K562 (cell line): ENCODE results near the gene SMG6. TPM values are rescaled to one million over a fixed set of nuclear protein-coding genes. Genes with fewer than 3 reads are reported as not detected.
A peak's percentile ranks its signal among the peaks of the same experiment; 100 is the strongest.

Experiments used
- ATAC-seq: fragments of 200-7000 bp; cut with Tn5 transposase; 3 replicates; pipeline ENCODE4 v1.9.1; 2020; ENCODE audit warnings: moderate library complexity
- BruUV-seq: library from RNA; stranded (reverse); fragments of 400-500 nt; replicated peaks from 2 replicates; lab custom pipeline; 2021; lab: Mats Ljungman, UMichigan
- CTCF ChIA-PET: fragments of 300-600 bp; formaldehyde crosslinking; extraction: SDS; loops from one replicate; lab custom pipeline; 2021; ENCODE audit warnings: low intra/inter-chr PET ratio; lab: Yijun Ruan, JAX
- POLR2A ChIA-PET: fragments of 300-600, 350-650 bp; sonication (Branson Sonifier 250); formaldehyde crosslinking; extraction: SDS; loops from one replicate; lab custom pipeline; 2021; ENCODE audit warnings: antibody characterized with exemption, inconsistent platforms; lab: Yijun Ruan, JAX
- DNase-seq, 4 experiments: peaks; one replicate each; pipeline versions ENCODE4 v3.0.0 to v3.0.0-alpha.2; 2011 to 2018; ENCODE audit warnings: low spot score in 3 of 4, mixed read lengths in 3 of 4; ENCODE audit errors: extremely low read depth in 1 of 4
- FAIRE-seq: peaks from 2 replicates; lab custom pipeline; 2011; peaks lifted over from hg19 to GRCh38; lab: Jason Lieb, UNC
- H2AFZ ChIP-seq: 2 replicates; pipeline ENCODE4 v1.6.0; 2011; ENCODE audit warnings: low read depth, low read length, control low read depth, inconsistent platforms
- H3K27ac ChIP-seq: fragments of 200-600 bp; 3 replicates; pipeline ENCODE4 v1.8.0; 2011; ENCODE audit warnings: low read depth, mild to moderate bottlenecking, control low read depth, inconsistent platforms, low read length, moderate library complexity, mixed read lengths; ENCODE audit errors: extremely low read depth
- H3K27me3 ChIP-seq, 2 experiments: fragments of 300-600 bp in 1 of 2; 2 replicates in 1 of 2; 3 replicates in 1 of 2; pipeline versions ENCODE4 v1.6.0 to v1.8.0; 2011; ENCODE audit warnings: inconsistent platforms in 2 of 2, low read length in 2 of 2, mild to moderate bottlenecking in 1 of 2, mixed read lengths in 1 of 2, moderate library complexity in 1 of 2; ENCODE audit not compliant: control insufficient read depth in 2 of 2, insufficient read depth in 2 of 2
- H3K36me3 ChIP-seq: fragments of 300-600 bp; 3 replicates; pipeline ENCODE4 v1.8.0; 2011; ENCODE audit warnings: mild to moderate bottlenecking, low read length, inconsistent platforms; ENCODE audit not compliant: control insufficient read depth, insufficient read depth
- H3K4me1 ChIP-seq, 2 experiments: fragments of 200-600 bp in 1 of 2; replicated peaks in 1 of 2; 2 replicates in 1 of 2; 3 replicates in 1 of 2; pipeline versions ENCODE4 v1.5.1 to v1.8.0; 2011; ENCODE audit warnings: inconsistent platforms in 2 of 2, low read length in 2 of 2, mild to moderate bottlenecking in 1 of 2, mixed read lengths in 1 of 2, moderate library complexity in 1 of 2; ENCODE audit not compliant: control insufficient read depth in 2 of 2, insufficient read depth in 2 of 2
- H3K4me2 ChIP-seq: 2 replicates; pipeline ENCODE4 v1.6.1; 2011; ENCODE audit warnings: low read length, control low read depth, inconsistent platforms, mixed read lengths; ENCODE audit not compliant: insufficient read depth
- H3K4me3 ChIP-seq: fragments of 200-600 bp; sonication (generic), shearing (Covaris generic); 2 replicates; pipeline ENCODE4 v1.5.1; 2016; ENCODE audit warnings: control low read depth, inconsistent platforms
- H3K79me2 ChIP-seq: fragments of 200-600 bp; 3 replicates; pipeline ENCODE4 v1.8.0; 2011; ENCODE audit warnings: low read length, inconsistent platforms; ENCODE audit not compliant: control insufficient read depth, insufficient read depth
- H3K9ac ChIP-seq, 2 experiments: 2 replicates each; pipeline versions ENCODE4 v1.6.0 to v1.6.1; 2011; ENCODE audit warnings: low read depth in 2 of 2, low read length in 2 of 2, control low read depth in 1 of 2, inconsistent platforms in 1 of 2, mild to moderate bottlenecking in 1 of 2, mixed read lengths in 1 of 2; ENCODE audit not compliant: insufficient read depth in 1 of 2
- H3K9me1 ChIP-seq: one replicate; pipeline ENCODE4 v1.6.0; 2011; ENCODE audit warnings: inconsistent platforms, mild to moderate bottlenecking, low read length, moderate library complexity; ENCODE audit not compliant: control insufficient read depth, insufficient read depth
- H3K9me3 ChIP-seq: replicated peaks from 2 replicates; pipeline ENCODE4 v1.5.1; 2011; ENCODE audit warnings: low read depth, low read length, inconsistent platforms; ENCODE audit not compliant: control insufficient read depth, insufficient read depth
- H4K20me1 ChIP-seq: replicated peaks from 2 replicates; pipeline ENCODE4 v1.6.1; 2011; ENCODE audit warnings: low read length, inconsistent platforms, mixed read lengths; ENCODE audit not compliant: control insufficient read depth, insufficient read depth
- ATF7 ChIP-seq: fragments of 450-650 bp; IDR thresholded peaks from 2 replicates; pipeline ENCODE4 v1.7.1; 2014; ENCODE audit warnings: mild to moderate bottlenecking, moderate library complexity
- EGR1 ChIP-seq: fragments of 450-650 bp; conservative IDR thresholded peaks from 2 replicates; pipeline ENCODE4 v1.6.1; 2017; ENCODE audit warnings: mild to moderate bottlenecking
- SMAD4 ChIP-seq: fragments of 250-450 bp; sonication (Bioruptor Pico); conservative IDR thresholded peaks from 2 replicates; pipeline ENCODE4 v1.8.0; 2021; ENCODE audit warnings: inconsistent platforms, mild to moderate bottlenecking, moderate library complexity
- SMC3 ChIP-seq: conservative IDR thresholded peaks from 2 replicates; pipeline ENCODE4 v1.6.1; 2011; ENCODE audit warnings: low read depth, low read length, improper control_type of control experiment; ENCODE audit not compliant: insufficient read depth
- TFAM ChIP-seq: fragments of 250-450 bp; sonication (Bioruptor Pico); conservative IDR thresholded peaks from 2 replicates; pipeline ENCODE4 v1.5.0; 2021; ENCODE audit warnings: mild to moderate bottlenecking, moderate library complexity
- ZBTB12 ChIP-seq: fragments of 250-450 bp; sonication (Bioruptor Pico); IDR thresholded peaks from 2 replicates; pipeline ENCODE4 v1.4.0; 2020
- WGBS: fragments of 100-300 bp; shearing (Covaris generic); methylation state at CpG from one replicate; pipeline ENCODE4 v1.1.6; 2016; ENCODE audit warnings: low coverage, mixed read lengths; ENCODE audit not compliant: insufficient coverage; ENCODE audit errors: missing lambda C conversion rate; 5-methylcytosine and 5-hydroxymethylcytosine counted together
- in situ Hi-C: fragments of 300-500 bp; cut with MboI; formaldehyde crosslinking; loops from 4 replicates; pipeline ENCODE4 v1.15.0; 2018; ENCODE audit warnings: inconsistent platforms, mixed read lengths
- intact Hi-C: fragments of 100-400 bp; cut with micrococcal nuclease; formaldehyde crosslinking; loops from 2 replicates; pipeline ENCODE4 v1.14.2; 2022
- polyA plus RNA-seq, 8 experiments: library from polyadenylated mRNA; depleted of rRNA in 4 of 8; stranded (reverse) in 5 of 8; unstranded in 3 of 8; fragments of >200 nt; fragmentation: Nextera tagmentation in 2 of 8; fragmentation: Illumina TruSeq in 1 of 8; extraction: Ambion mirVana in 2 of 8; extraction: Trizol in 1 of 8; gene quantifications; 2 replicates each; pipeline versions ENCODE4 v1.2.1 to v1.2.3, GENCODE V29; 2011 to 2014; ENCODE audit warnings: inconsistent platforms in 1 of 8, missing spikeins in 1 of 8
- total RNA-seq, 7 experiments: library from RNA; depleted of rRNA in 6 of 7; stranded (reverse); fragments of >200 nt in 6 of 7; fragmentation: Illumina TruSeq in 2 of 7; extraction: Trizol in 2 of 7; gene quantifications; 2 replicates each; pipeline versions ENCODE4 v1.2.1 to v1.2.3, GENCODE V29; 2011 to 2021; ENCODE audit warnings: low replicate concordance in 1 of 7

Gene SMG6
- total and polyA plus RNA-seq, 9 of the 15 experiments (the other 6 are each of a cell fraction or from before 2014, with no cell fraction given), result 0.44 to 13.9 (median 6.0) TPM

GRCh38 chr17:2062571-2063183 is 240.9 kb downstream of the SMG6 start:
- Histone ChIP-seq H3K27me3 (no peaks in the 10 kb centered on the region), H3K9me1 (no peaks in the 10 kb centered on the region), H3K36me3 (peaks cover 16% of the 10 kb centered on the region; the same call in 2 of the 3 replicates), H2AFZ (no peak overlapping the region), H3K27ac (no peak overlapping the region), H3K9ac (peak overlapping the region in 1 of 2 experiments; percentile 71; a peak in 1 of 4 replicates), H3K4me3 (no peak overlapping the region), H3K4me1 (peaks cover 0 to 36% of the 10 kb centered on the region in 2 experiments; a peak in 2 of 5 replicates), H3K9me3 (no peaks in the 10 kb centered on the region), H3K79me2 (no peaks in the 10 kb centered on the region), H3K4me2 (no peak overlapping the region), H4K20me1 (no peaks in the 10 kb centered on the region)
- intact Hi-C loops (no loop called here), in situ Hi-C loops (loop anchor here (10.0 kb wide), 1 partner anchor 182 kb away; no protein-coding TSS in a partner anchor)
- ChIA-PET CTCF (no interaction called here), POLR2A (no interaction called here)
- ATAC-seq (no peak), DNase-seq (peak in 1 of 4 experiments; percentile 18), FAIRE-seq (no peak)
- TF ChIP-seq TFAM (CRISPR knock-in tag), result no peak
- TF ChIP-seq EGR1, result peak; percentile 68
- no peak for TF ChIP-seq SMC3
- TF ChIP-seq SMAD4, result no peak
- no peak for TF ChIP-seq ATF7
- no peak for TF ChIP-seq ZBTB12
- 78% methylated on average over 5 of the region's 11 CpGs for WGBS
- no TSS peak for BruUV-seq
